ENCODE results near the gene CX3CR1.

CX3CR1 gene

GRCh38 chr3:39278616-39278935 lies 1.3 kb downstream of the CX3CR1 start:
- Histone ChIP-seq H2AFZ (ENCODE audit: low read length) (no peak overlapping the region), H3K18ac (ENCODE audit: low read length) (no peak overlapping the region), H3K27ac (replicated peaks; ENCODE audit: low read length) (no peak overlapping the region), H3K14ac (ENCODE audit: low read length) (no peak overlapping the region), H2AK5ac (ENCODE audit: low read depth, low read length) (no peak overlapping the region), H3K4me1 (ENCODE audit: control insufficient read depth in 2 of 2, insufficient read depth in 1 of 2, low read depth in 1 of 2, low read length in 2 of 2) (no peaks in the 10 kb centered on the region), H2BK12ac (ENCODE audit: low read length) (no peak overlapping the region), H3K4me3 (ENCODE audit: low read length in 2 of 2) (no peak overlapping the region), H3K27me3 (ENCODE audit: control insufficient read depth in 3 of 3, insufficient read depth in 3 of 3, low read depth in 1 of 3, low read length in 3 of 3) (peaks cover 0 to 4% (median 0%) of the 10 kb centered on the region in 3 experiments), H3K4me2 (ENCODE audit: insufficient read depth, low read length, poor library complexity, severe bottlenecking) (no peak overlapping the region), H2BK15ac (ENCODE audit: low read length) (no peak overlapping the region), H3K4ac (ENCODE audit: low read length) (no peak overlapping the region), H3K36me3 (replicated peaks in 1 of 2; ENCODE audit: control insufficient read depth in 2 of 2, insufficient read depth in 2 of 2, low read length in 2 of 2) (no peaks in the 10 kb centered on the region), H3K9ac (ENCODE audit: low read depth, low read length, poor library complexity) (no peak overlapping the region), H4K8ac (ENCODE audit: low read depth, low read length) (no peak overlapping the region), H2BK120ac (ENCODE audit: low read depth, low read length) (no peak overlapping the region), H4K91ac (ENCODE audit: low read depth, low read length, poor library complexity) (no peak overlapping the region), H3K79me1 (ENCODE audit: low read depth, low read length) (no peaks in the 10 kb centered on the region), H3K9me3 (replicated peaks in 1 of 2; ENCODE audit: control insufficient read depth in 2 of 2, insufficient read depth in 1 of 2, low read depth in 1 of 2, low read length in 2 of 2) (no peaks in the 10 kb centered on the region), H2BK5ac (ENCODE audit: low read length) (no peak overlapping the region), H3K23ac (ENCODE audit: low read depth, low read length, poor library complexity) (no peak overlapping the region)
- no peak for DNase-seq (ENCODE audit: low spot score)
- WGBS, 2 donors (ENCODE audit: extremely low coverage in 2 of 2, insufficient read length in 2 of 2, insufficient replicate concordance in 1 of 2), result no CpG with 5 or more reads among the region's 1 CpG

DNA sequence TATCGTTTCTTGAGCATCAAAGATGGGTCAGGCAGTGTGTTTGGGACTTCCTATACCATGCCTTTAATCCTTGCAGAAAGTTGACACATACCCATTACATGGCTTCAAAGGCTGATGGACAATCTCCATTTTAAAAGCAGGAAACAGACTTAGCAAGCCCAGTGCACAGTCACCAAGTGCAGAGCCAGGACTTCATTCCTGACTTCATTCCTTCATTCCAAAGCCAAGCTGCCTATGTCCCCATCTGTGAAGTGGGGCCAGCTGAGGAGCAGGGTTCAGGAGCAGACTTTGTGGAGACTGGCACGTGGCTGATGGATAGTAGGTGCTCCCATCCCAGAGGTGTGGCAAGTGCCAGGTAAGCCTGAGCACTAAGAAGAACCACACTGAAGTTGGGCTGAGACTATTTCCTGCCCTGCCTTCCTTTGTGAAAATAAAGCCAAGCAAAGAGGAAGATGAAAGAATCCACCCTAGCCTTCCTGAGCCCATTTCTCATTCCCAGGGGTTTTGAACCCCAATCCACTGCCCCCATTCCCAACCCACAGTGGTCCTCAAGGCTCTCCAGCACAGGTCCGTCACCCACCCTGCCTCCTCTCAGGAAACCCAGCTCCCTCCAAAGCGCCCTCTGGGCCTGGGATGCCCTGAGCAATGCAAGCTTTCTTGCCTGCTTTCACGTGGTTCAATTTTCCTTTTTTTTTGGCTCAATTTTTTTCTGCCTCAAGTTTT lies 1.8 kb downstream of the CX3CR1 start:
- H3K23ac ChIP-seq (ENCODE audit: low read depth, low read length, poor library complexity), result no peak overlapping the region
- H2BK120ac ChIP-seq (ENCODE audit: low read depth, low read length), result no peak overlapping the region
- peak overlapping the region; percentile 19 for H3K18ac ChIP-seq (ENCODE audit: low read length)
- no peak overlapping the region for H2AK5ac ChIP-seq (ENCODE audit: low read depth, low read length)
- no peak overlapping the region for H2BK12ac ChIP-seq (ENCODE audit: low read length)
- H4K91ac ChIP-seq (ENCODE audit: low read depth, low read length, poor library complexity), result no peak overlapping the region
- no peaks in the 10 kb centered on the region for H3K79me1 ChIP-seq (ENCODE audit: low read depth, low read length)
- whole genome bisulfite sequencing, 2 donors (ENCODE audit: extremely low coverage in 2 of 2, insufficient read length in 2 of 2, insufficient replicate concordance in 1 of 2), result no CpG with 5 or more reads among the region's 5 CpGs
- H2AFZ ChIP-seq (ENCODE audit: low read length), result no peak overlapping the region
- no peak for DNase-seq (ENCODE audit: low spot score)
- H3K4ac ChIP-seq (ENCODE audit: low read length), result no peak overlapping the region
- H3K36me3 ChIP-seq (replicated peaks in 1 of 2; ENCODE audit: control insufficient read depth in 2 of 2, insufficient read depth in 2 of 2, low read length in 2 of 2), result no peaks in the 10 kb centered on the region
- no peak overlapping the region for H2BK5ac ChIP-seq (ENCODE audit: low read length)
- no peak overlapping the region for H4K8ac ChIP-seq (ENCODE audit: low read depth, low read length)
- no peak overlapping the region for H3K27ac ChIP-seq (replicated peaks; ENCODE audit: low read length)
- no peaks in the 10 kb centered on the region for H3K9me3 ChIP-seq (replicated peaks in 1 of 2; ENCODE audit: control insufficient read depth in 2 of 2, insufficient read depth in 1 of 2, low read depth in 1 of 2, low read length in 2 of 2)
- H3K4me3 ChIP-seq (ENCODE audit: low read length in 2 of 2), result no peak overlapping the region
- no peaks in the 10 kb centered on the region for H3K4me1 ChIP-seq (ENCODE audit: control insufficient read depth in 2 of 2, insufficient read depth in 1 of 2, low read depth in 1 of 2, low read length in 2 of 2)
- no peak overlapping the region for H3K14ac ChIP-seq (ENCODE audit: low read length)
- H3K4me2 ChIP-seq (ENCODE audit: insufficient read depth, low read length, poor library complexity, severe bottlenecking), result no peak overlapping the region
- H3K27me3 ChIP-seq (ENCODE audit: control insufficient read depth in 3 of 3, insufficient read depth in 3 of 3, low read depth in 1 of 3, low read length in 3 of 3), result peaks cover 0 to 4% (median 0%) of the 10 kb centered on the region in 3 experiments
- H3K9ac ChIP-seq (ENCODE audit: low read depth, low read length, poor library complexity), result no peak overlapping the region
- H2BK15ac ChIP-seq (ENCODE audit: low read length), result no peak overlapping the region

DNA sequence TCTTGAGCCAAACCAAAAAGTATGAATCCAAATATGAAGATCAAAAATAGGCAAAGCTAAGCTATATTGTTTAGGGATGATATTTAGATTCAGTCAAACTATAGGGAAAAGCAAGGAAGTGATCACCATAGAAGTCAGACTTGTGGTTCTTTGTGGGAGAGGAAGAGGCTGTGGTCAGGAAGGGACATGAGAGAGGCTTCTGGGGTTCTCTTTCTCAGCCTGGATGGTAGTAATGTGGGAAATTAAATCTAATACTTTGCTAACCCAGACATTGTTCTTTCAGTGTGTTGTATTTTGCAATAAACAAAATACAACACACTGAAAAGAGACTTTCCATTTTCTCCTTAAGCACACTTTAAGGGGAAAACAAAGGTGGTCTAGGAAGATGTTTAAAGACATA lies 3.1 kb downstream of the CX3CR1 start:
- Histone ChIP-seq H3K18ac (ENCODE audit: low read length) (no peak overlapping the region), H2AFZ (ENCODE audit: low read length) (no peak overlapping the region), H3K14ac (ENCODE audit: low read length) (no peak overlapping the region), H3K9me3 (replicated peaks in 1 of 2; ENCODE audit: control insufficient read depth in 2 of 2, insufficient read depth in 1 of 2, low read depth in 1 of 2, low read length in 2 of 2) (no peaks in the 10 kb centered on the region), H3K4me3 (ENCODE audit: low read length in 2 of 2) (no peak overlapping the region), H3K27me3 (ENCODE audit: control insufficient read depth in 3 of 3, insufficient read depth in 3 of 3, low read depth in 1 of 3, low read length in 3 of 3) (peaks cover 0 to 4% (median 0%) of the 10 kb centered on the region in 3 experiments), H3K4ac (ENCODE audit: low read length) (no peak overlapping the region), H2BK12ac (ENCODE audit: low read length) (no peak overlapping the region), H3K36me3 (replicated peaks in 1 of 2; ENCODE audit: control insufficient read depth in 2 of 2, insufficient read depth in 2 of 2, low read length in 2 of 2) (no peaks in the 10 kb centered on the region), H3K27ac (replicated peaks; ENCODE audit: low read length) (no peak overlapping the region), H2BK5ac (ENCODE audit: low read length) (no peak overlapping the region), H2BK120ac (ENCODE audit: low read depth, low read length) (no peak overlapping the region), H3K4me2 (ENCODE audit: insufficient read depth, low read length, poor library complexity, severe bottlenecking) (no peak overlapping the region), H3K4me1 (ENCODE audit: control insufficient read depth in 2 of 2, insufficient read depth in 1 of 2, low read depth in 1 of 2, low read length in 2 of 2) (no peaks in the 10 kb centered on the region), H2BK15ac (ENCODE audit: low read length) (no peak overlapping the region), H4K8ac (ENCODE audit: low read depth, low read length) (no peak overlapping the region), H2AK5ac (ENCODE audit: low read depth, low read length) (no peak overlapping the region), H4K91ac (ENCODE audit: low read depth, low read length, poor library complexity) (no peak overlapping the region), H3K79me1 (ENCODE audit: low read depth, low read length) (no peaks in the 10 kb centered on the region), H3K23ac (ENCODE audit: low read depth, low read length, poor library complexity) (no peak overlapping the region), H3K9ac (ENCODE audit: low read depth, low read length, poor library complexity) (no peak overlapping the region)
- no peak for DNase-seq (ENCODE audit: low spot score)

GRCh38 chr3:39275963-39276593 lies 3.8 kb downstream of the CX3CR1 start:
- Histone ChIP-seq H2AK5ac (ENCODE audit: low read depth, low read length) (no peak overlapping the region), H2BK12ac (ENCODE audit: low read length) (no peak overlapping the region), H2BK120ac (ENCODE audit: low read depth, low read length) (no peak overlapping the region), H3K4me1 (ENCODE audit: control insufficient read depth in 2 of 2, insufficient read depth in 1 of 2, low read depth in 1 of 2, low read length in 2 of 2) (no peaks in the 10 kb centered on the region), H3K4me3 (ENCODE audit: low read length in 2 of 2) (no peak overlapping the region), H4K8ac (ENCODE audit: low read depth, low read length) (no peak overlapping the region), H3K36me3 (replicated peaks in 1 of 2; ENCODE audit: control insufficient read depth in 2 of 2, insufficient read depth in 2 of 2, low read length in 2 of 2) (no peaks in the 10 kb centered on the region), H3K14ac (ENCODE audit: low read length) (no peak overlapping the region), H3K9ac (ENCODE audit: low read depth, low read length, poor library complexity) (no peak overlapping the region), H4K91ac (ENCODE audit: low read depth, low read length, poor library complexity) (no peak overlapping the region), H3K27me3 (ENCODE audit: control insufficient read depth in 3 of 3, insufficient read depth in 3 of 3, low read depth in 1 of 3, low read length in 3 of 3) (peaks cover 0 to 4% (median 0%) of the 10 kb centered on the region in 3 experiments), H3K18ac (ENCODE audit: low read length) (no peak overlapping the region), H3K4me2 (ENCODE audit: insufficient read depth, low read length, poor library complexity, severe bottlenecking) (no peak overlapping the region), H2BK15ac (ENCODE audit: low read length) (no peak overlapping the region), H2BK5ac (ENCODE audit: low read length) (no peak overlapping the region), H3K79me1 (ENCODE audit: low read depth, low read length) (no peaks in the 10 kb centered on the region), H3K23ac (ENCODE audit: low read depth, low read length, poor library complexity) (no peak overlapping the region), H2AFZ (ENCODE audit: low read length) (no peak overlapping the region), H3K27ac (replicated peaks; ENCODE audit: low read length) (no peak overlapping the region), H3K4ac (ENCODE audit: low read length) (no peak overlapping the region), H3K9me3 (replicated peaks in 1 of 2; ENCODE audit: control insufficient read depth in 2 of 2, insufficient read depth in 1 of 2, low read depth in 1 of 2, low read length in 2 of 2) (no peaks in the 10 kb centered on the region)
- no peak for DNase-seq (ENCODE audit: low spot score)
- WGBS, 2 donors (ENCODE audit: extremely low coverage in 2 of 2, insufficient read length in 2 of 2, insufficient replicate concordance in 1 of 2), result no CpG with 5 or more reads among the region's 3 CpGs
